OCI-LY1 (cell line): ENCODE data around the gene FDXR.
"Not testable (repeated sequence)": the region's sequence is repeated elsewhere in the genome, so short reads cannot be mapped to it uniquely, and the experiment has no call there.

Experiments used
- H2AFZ ChIP-seq: fragments of 200-600 bp; sonication (generic), shearing (Covaris generic); 2 replicates; pipeline ENCODE4 v1.6.0; 2014; ENCODE audit warnings: antibody characterized with exemption, mild to moderate bottlenecking, low read length
- H3F3A ChIP-seq: fragments of 200-600 bp; sonication (generic), shearing (Covaris generic); 2 replicates; pipeline ENCODE4 v1.6.0; 2014; ENCODE audit warnings: mild to moderate bottlenecking, antibody characterized with exemption, low read length, moderate library complexity; ENCODE audit not compliant: insufficient read depth
- H3K27ac ChIP-seq: fragments of 200-600 bp; sonication (generic); 2 replicates; pipeline ENCODE4 v1.5.1; 2014; ENCODE audit warnings: low read length, mixed run types, mild to moderate bottlenecking, low read depth; ENCODE audit not compliant: poor library complexity, severe bottlenecking
- H3K27me3 ChIP-seq: fragments of 200-600 bp; sonication (generic); 2 replicates; pipeline ENCODE4 v1.6.0; 2014; ENCODE audit warnings: antibody characterized with exemption, mild to moderate bottlenecking, low read length, moderate library complexity; ENCODE audit not compliant: insufficient read depth
- H3K36me3 ChIP-seq: fragments of 200-600 bp; sonication (generic); 2 replicates; pipeline ENCODE4 v1.6.1; 2014; ENCODE audit warnings: mild to moderate bottlenecking, antibody characterized with exemption, low read length, moderate library complexity, mixed read lengths; ENCODE audit not compliant: insufficient read depth
- H3K4me1 ChIP-seq: fragments of 200-600 bp; sonication (generic); 2 replicates; pipeline ENCODE4 v1.5.1; 2014; ENCODE audit warnings: mild to moderate bottlenecking, low read length, moderate library complexity; ENCODE audit not compliant: insufficient read depth, severe bottlenecking
- H3K4me2 ChIP-seq: fragments of 200-600 bp; sonication (generic), shearing (Covaris generic); 2 replicates; pipeline ENCODE4 v1.6.1; 2014; ENCODE audit warnings: low read length
- H3K4me3 ChIP-seq: fragments of 200-600 bp; sonication (generic); 2 replicates; pipeline ENCODE4 v1.5.1; 2014; ENCODE audit warnings: low read length, low read depth, mild to moderate bottlenecking, mixed read lengths; ENCODE audit not compliant: poor library complexity, severe bottlenecking
- H3K79me2 ChIP-seq: fragments of 200-600 bp; shearing (Covaris generic); 2 replicates; pipeline ENCODE4 v1.6.1; 2016; ENCODE audit warnings: mixed run types, low read length, mixed read lengths; ENCODE audit not compliant: insufficient read depth
- H3K9ac ChIP-seq: fragments of 200-600 bp; sonication (generic), shearing (Covaris generic); 2 replicates; pipeline ENCODE4 v1.6.1; 2014; ENCODE audit warnings: mild to moderate bottlenecking, low read length, mixed read lengths
- H3K9me2 ChIP-seq: fragments of 200-600 bp; sonication (generic), shearing (Covaris generic); 2 replicates; pipeline ENCODE4 v1.6.1; 2014; ENCODE audit warnings: low read depth, mild to moderate bottlenecking, low read length, mixed read lengths
- H3K9me3 ChIP-seq: fragments of 200-600 bp; shearing (Covaris generic); 2 replicates; pipeline ENCODE4 v1.6.1; 2014; ENCODE audit warnings: low read length, mixed read lengths
- H4K20me1 ChIP-seq: fragments of 200-600 bp; sonication (generic), shearing (Covaris generic); 2 replicates; pipeline ENCODE4 v1.6.0; 2016; ENCODE audit warnings: mild to moderate bottlenecking, low read length; ENCODE audit not compliant: insufficient read depth
- EZH2 ChIP-seq: fragments of 200-600 bp; sonication (generic), shearing (Covaris generic); IDR thresholded peaks from 2 replicates; pipeline ENCODE4 v1.8.0; 2017; ENCODE audit warnings: borderline replicate concordance, mixed run types, mild to moderate bottlenecking, antibody characterized with exemption, low read length, moderate library complexity, mixed read lengths
- TF ChIP-seq, protein P1 (sequence below): fragments of 200-600 bp; sonication (generic), shearing (Covaris generic); IDR thresholded peaks from 2 replicates; pipeline ENCODE4 v1.5.1; 2017; ENCODE audit warnings: mild to moderate bottlenecking, antibody characterized with exemption, low read length, moderate library complexity, mixed read lengths

The FDXR gene

DNA sequence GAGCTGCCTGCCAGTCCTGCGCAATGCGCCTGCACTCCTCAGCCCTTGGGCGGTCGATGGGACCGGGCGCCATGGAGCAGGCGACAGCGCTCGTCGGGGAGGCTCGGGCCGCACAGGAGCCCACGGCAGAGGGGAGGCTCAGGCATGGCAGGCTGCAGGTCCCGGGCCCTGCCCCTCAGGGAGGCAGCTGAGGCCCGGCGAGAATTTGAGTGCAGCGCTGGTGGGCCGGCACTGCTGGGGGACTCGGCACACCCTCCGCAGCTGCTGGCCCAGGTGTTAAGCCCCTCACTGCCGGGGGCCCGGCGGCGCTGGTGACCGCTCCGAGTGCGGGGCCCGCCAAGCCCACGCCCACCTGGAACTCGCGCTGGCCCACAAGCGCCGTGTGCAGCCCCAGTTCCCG, 34.2 kb upstream of the FDXR start:
- Histone ChIP-seq H3K9me2 (no peaks in the 10 kb centered on the region), H3K4me1 (no peaks in the 10 kb centered on the region), H3K36me3 (no peaks in the 10 kb centered on the region), H2AFZ (no peak overlapping the region), H3K4me3 (no peak overlapping the region), H3K4me2 (no peak overlapping the region), H3K27ac (no peak overlapping the region), H3F3A (no peaks in the 10 kb centered on the region), H4K20me1 (no peaks in the 10 kb centered on the region), H3K27me3 (no peaks in the 10 kb centered on the region), H3K9me3 (no peaks in the 10 kb centered on the region), H3K9ac (no peak overlapping the region), H3K79me2 (no peaks in the 10 kb centered on the region)
- TF ChIP-seq, protein P1, sequence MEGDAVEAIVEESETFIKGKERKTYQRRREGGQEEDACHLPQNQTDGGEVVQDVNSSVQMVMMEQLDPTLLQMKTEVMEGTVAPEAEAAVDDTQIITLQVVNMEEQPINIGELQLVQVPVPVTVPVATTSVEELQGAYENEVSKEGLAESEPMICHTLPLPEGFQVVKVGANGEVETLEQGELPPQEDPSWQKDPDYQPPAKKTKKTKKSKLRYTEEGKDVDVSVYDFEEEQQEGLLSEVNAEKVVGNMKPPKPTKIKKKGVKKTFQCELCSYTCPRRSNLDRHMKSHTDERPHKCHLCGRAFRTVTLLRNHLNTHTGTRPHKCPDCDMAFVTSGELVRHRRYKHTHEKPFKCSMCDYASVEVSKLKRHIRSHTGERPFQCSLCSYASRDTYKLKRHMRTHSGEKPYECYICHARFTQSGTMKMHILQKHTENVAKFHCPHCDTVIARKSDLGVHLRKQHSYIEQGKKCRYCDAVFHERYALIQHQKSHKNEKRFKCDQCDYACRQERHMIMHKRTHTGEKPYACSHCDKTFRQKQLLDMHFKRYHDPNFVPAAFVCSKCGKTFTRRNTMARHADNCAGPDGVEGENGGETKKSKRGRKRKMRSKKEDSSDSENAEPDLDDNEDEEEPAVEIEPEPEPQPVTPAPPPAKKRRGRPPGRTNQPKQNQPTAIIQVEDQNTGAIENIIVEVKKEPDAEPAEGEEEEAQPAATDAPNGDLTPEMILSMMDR = no peak
- no peak for TF ChIP-seq EZH2

DNA sequence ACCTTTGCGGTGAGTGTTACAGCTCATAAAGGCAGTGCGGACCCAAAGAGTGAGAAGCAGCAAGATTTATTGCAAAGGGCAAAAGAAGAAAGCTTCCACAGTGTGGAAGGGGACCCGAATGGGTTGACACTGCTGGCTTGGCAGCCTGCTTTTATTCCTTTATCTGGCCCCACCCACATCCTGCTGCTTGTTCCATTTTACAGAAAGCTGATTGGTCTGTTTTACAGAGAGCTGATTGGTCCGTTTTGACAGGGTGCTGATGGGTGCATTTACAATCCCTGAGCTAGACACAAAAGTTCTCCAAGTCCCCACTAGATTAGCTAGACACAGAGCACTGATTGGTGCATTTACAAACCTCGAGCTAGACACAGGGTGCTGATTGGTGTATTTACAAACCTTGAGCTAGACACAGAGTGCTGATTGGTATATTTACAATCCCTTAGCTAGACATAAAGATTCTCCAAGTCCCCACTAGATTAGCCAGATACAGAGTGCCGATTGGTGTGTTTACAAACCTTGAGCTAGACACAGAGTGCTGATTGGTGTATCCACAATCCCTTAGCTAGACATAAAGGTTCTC, 33.5 kb upstream of the FDXR start:
- H3K9me2 ChIP-seq, H3F3A ChIP-seq, H3K36me3 ChIP-seq, H3K4me1 ChIP-seq, H3K9ac ChIP-seq, H2AFZ ChIP-seq, H3K4me2 ChIP-seq, H3K79me2 ChIP-seq, H3K9me3 ChIP-seq, H3K27me3 ChIP-seq, H3K4me3 ChIP-seq, H4K20me1 ChIP-seq, H3K27ac ChIP-seq: not testable (repeated sequence)

- Histone ChIP-seq H3K4me2 (no peak overlapping the region), H3K9me3 (no peaks in the 10 kb centered on the region), H3K27ac (no peak overlapping the region), H3K27me3 (no peaks in the 10 kb centered on the region), H4K20me1 (no peaks in the 10 kb centered on the region), H3K36me3 (no peaks in the 10 kb centered on the region), H3F3A (no peaks in the 10 kb centered on the region), H3K9me2 (no peaks in the 10 kb centered on the region), H3K9ac (no peak overlapping the region), H3K79me2 (no peaks in the 10 kb centered on the region), H2AFZ (no peak overlapping the region), H3K4me1 (no peaks in the 10 kb centered on the region), H3K4me3 (no peak overlapping the region)
- TF ChIP-seq EZH2 = no peak
- TF ChIP-seq, protein P1 = no peak
Observed at GRCh38 chr17:74904687-74905409, 32.1 kb upstream of the FDXR start.

DNA sequence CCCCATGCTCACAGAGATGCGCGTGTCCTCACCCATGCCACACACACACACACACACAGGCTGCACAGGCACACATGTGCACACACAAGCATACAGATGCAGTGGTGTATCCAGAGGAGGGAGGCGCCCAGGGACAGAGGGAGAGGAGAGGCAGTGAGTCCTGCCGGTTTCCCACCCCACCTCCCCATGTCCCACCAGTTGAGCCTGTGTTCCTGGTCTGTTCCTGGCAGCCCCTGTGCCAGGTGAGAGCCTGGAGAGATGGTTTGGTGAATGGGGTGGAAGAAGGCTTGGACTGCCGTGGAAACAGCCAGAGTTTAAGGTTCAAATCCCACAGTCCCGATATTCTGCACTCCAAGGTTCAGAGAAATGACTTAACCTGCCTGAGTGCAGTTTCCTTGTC, 30.9 kb upstream of the FDXR start:
- Histone ChIP-seq H3K27ac (no peak overlapping the region), H3K9me2 (no peaks in the 10 kb centered on the region), H3F3A (no peaks in the 10 kb centered on the region), H4K20me1 (no peaks in the 10 kb centered on the region), H2AFZ (no peak overlapping the region), H3K4me3 (no peak overlapping the region), H3K9me3 (no peaks in the 10 kb centered on the region), H3K4me1 (no peaks in the 10 kb centered on the region), H3K9ac (no peak overlapping the region), H3K36me3 (no peaks in the 10 kb centered on the region), H3K79me2 (no peaks in the 10 kb centered on the region), H3K4me2 (no peak overlapping the region), H3K27me3 (no peaks in the 10 kb centered on the region)
- no peak for TF ChIP-seq EZH2
- TF ChIP-seq, protein P1 = no peak
